ENCODE data around the gene EFCAB6. TPM values are rescaled to one million over a fixed set of nuclear protein-coding genes. Genes with fewer than 3 reads are reported as not detected.

EFCAB6 gene
- total RNA-seq, 6 donors from 2014 or later: 2.4 to 94.3 (median 6.6) TPM

DNA sequence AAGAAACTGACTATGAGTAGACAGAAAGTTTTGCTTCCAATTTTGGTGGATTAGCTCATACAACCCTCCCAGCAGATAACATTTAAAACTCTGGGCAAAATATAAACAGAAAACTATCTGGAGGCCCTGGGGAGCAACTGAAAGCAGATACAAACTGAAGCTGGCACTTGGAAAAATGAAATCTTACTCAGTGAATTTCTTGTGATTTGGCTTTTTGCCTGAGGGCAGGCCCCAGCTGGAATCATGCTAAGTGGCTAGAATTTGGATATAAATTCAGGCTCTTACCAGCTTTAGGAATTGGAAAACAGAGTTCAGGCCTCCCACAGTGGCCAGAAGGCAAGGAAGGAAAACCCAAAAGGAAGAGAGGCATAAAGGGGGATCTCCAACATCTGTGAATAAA lies 85.8 kb downstream of the EFCAB6 start:
- Histone ChIP-seq H3K27me3 (no peaks in the 10 kb centered on the region), H3K36me3 (no peaks in the 10 kb centered on the region), H3K9me3 (no peaks in the 10 kb centered on the region), H3K4me1 (no peaks in the 10 kb centered on the region), H3K27ac (peak overlapping the region in 1 of 4 donors; percentile 40), H3K4me3 (no peak overlapping the region)
- TF ChIP-seq EP300 (IDR thresholded peaks at IDR 0.05) (no peak), CTCF (IDR thresholded peaks at IDR 0.05) (no peak), POLR2A (IDR thresholded peaks at IDR 0.05) (no peak), POLR2AphosphoS5 (IDR thresholded peaks at IDR 0.05) (no peak)
- peak in 1 of 2 donors; percentile 56 for ATAC-seq (ENCODE audit: low FRiP score in 2 of 2)
- DNase-seq: no peak

- Histone ChIP-seq H3K4me3 (no peak overlapping the region), H3K27ac (no peak overlapping the region), H3K27me3 (no peaks in the 10 kb centered on the region), H3K9me3 (no peaks in the 10 kb centered on the region), H3K36me3 (no peaks in the 10 kb centered on the region), H3K4me1 (no peaks in the 10 kb centered on the region)
- TF ChIP-seq EP300 (IDR thresholded peaks at IDR 0.05) (no peak), CTCF (IDR thresholded peaks at IDR 0.05) (no peak), POLR2AphosphoS5 (IDR thresholded peaks at IDR 0.05) (no peak), POLR2A (IDR thresholded peaks at IDR 0.05) (no peak)
- ATAC-seq (ENCODE audit: low FRiP score in 2 of 2): no peak
- DNase-seq: no peak
- WGBS, 2 donors: 61 to 86% methylated on average over 3 of the region's 3 CpGs
Measured at GRCh38 chr22:43723816-43724215, 88.3 kb downstream of the EFCAB6 start.

DNA sequence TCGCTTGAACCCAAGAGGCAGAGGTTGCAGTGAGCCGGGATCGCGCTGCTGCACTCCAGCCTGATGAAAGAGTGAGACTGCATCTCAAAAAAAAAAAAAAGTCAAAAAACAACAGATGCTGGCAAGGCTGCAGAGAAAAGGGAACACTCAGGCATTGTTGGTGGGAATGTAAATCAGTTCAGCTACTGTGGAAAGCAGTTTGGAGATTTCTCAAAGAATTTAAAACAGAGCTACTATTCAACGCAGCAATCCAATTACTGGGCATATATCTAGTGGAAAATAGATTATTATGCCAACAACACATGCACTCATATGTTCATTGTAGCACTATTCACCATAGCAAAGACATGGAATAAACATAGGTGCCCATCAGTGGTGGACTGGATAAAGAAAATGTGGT lies 89.7 kb downstream of the EFCAB6 start:
- Histone ChIP-seq H3K36me3 (no peaks in the 10 kb centered on the region), H3K4me1 (no peaks in the 10 kb centered on the region), H3K9me3 (no peaks in the 10 kb centered on the region), H3K27me3 (no peaks in the 10 kb centered on the region), H3K27ac (no peak overlapping the region), H3K4me3 (no peak overlapping the region)
- DNase-seq (no peak), ATAC-seq (ENCODE audit: low FRiP score in 2 of 2) (no peak)
- no peak for TF ChIP-seq POLR2AphosphoS5 (IDR thresholded peaks at IDR 0.05)
- TF ChIP-seq POLR2A (IDR thresholded peaks at IDR 0.05): no peak
- no peak for TF ChIP-seq CTCF (IDR thresholded peaks at IDR 0.05)
- no peak for TF ChIP-seq EP300 (IDR thresholded peaks at IDR 0.05)
- 98 to 99% methylated on average over 5 of the region's 5 CpGs for WGBS, 2 donors

DNA sequence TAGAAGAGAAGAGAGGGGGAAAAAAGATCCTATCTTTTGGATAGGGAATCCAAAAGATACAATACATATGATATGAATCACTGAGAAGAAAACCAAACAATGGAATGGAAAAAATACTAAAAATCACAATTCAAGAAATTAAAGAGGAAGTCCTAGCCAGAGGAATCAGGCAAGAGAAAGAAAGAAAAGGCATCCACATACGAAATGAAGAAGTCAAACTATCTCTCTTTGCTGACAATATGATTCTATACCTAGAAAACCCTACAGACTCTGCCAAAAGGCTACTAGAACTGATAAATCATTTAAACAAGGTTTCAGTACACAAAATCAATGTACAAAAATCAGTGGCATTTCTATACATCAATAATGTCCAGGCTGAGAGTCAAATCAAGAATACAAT lies 91.4 kb downstream of the EFCAB6 start:
- 33 to 65% methylated on average over 1 of the region's 1 CpG for WGBS, 2 donors
- ATAC-seq (ENCODE audit: low FRiP score in 2 of 2) (no peak), DNase-seq (no peak)
- no peak overlapping the region for H3K4me3 ChIP-seq
- H3K9me3 ChIP-seq: no peaks in the 10 kb centered on the region
- no peak for TF ChIP-seq POLR2A (IDR thresholded peaks at IDR 0.05)
- TF ChIP-seq EP300 (IDR thresholded peaks at IDR 0.05): no peak
- TF ChIP-seq CTCF (IDR thresholded peaks at IDR 0.05): no peak
- TF ChIP-seq POLR2AphosphoS5 (IDR thresholded peaks at IDR 0.05): no peak
- no peak overlapping the region for H3K27ac ChIP-seq
- H3K36me3 ChIP-seq: peaks cover 0 to 4% (median 0%) of the 10 kb centered on the region in 4 donors
- no peaks in the 10 kb centered on the region for H3K27me3 ChIP-seq
- H3K4me1 ChIP-seq: no peaks in the 10 kb centered on the region

DNA sequence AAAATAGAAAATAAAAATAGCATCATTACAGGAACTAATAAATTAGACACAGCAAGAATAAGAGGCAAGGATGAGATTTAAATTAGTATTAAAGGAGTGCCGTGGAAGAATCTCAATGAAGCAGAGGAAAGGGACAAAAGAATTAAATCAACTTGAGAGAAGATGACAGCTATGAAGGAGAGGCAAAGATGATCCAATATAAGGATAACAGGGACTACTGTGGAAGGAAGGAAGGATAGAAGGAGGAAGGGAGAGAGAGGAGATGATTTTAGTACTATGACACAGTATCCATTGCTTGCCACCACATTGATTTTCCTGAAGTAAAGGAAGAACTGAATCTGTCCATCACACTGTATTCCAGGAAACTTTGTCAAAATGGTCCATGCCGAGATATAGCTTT lies 98.0 kb downstream of the EFCAB6 start:
- no peak for DNase-seq
- TF ChIP-seq POLR2A (IDR thresholded peaks at IDR 0.05) (no peak), EP300 (IDR thresholded peaks at IDR 0.05) (no peak), POLR2AphosphoS5 (IDR thresholded peaks at IDR 0.05) (no peak), CTCF (IDR thresholded peaks at IDR 0.05) (no peak)
- no peak overlapping the region for H3K27ac ChIP-seq
- no peaks in the 10 kb centered on the region for H3K4me1 ChIP-seq
- no peak overlapping the region for H3K4me3 ChIP-seq
- WGBS, 2 donors: 92 to 97% methylated on average over 2 of the region's 2 CpGs
- peaks cover 0 to 4% (median 0%) of the 10 kb centered on the region in 4 donors for H3K36me3 ChIP-seq
- ATAC-seq (ENCODE audit: low FRiP score in 2 of 2): no peak
- H3K27me3 ChIP-seq: no peaks in the 10 kb centered on the region
- no peaks in the 10 kb centered on the region for H3K9me3 ChIP-seq
